A673 (cell line): ENCODE results near the gene BLOC1S5. TPM values are rescaled to one million over a fixed set of nuclear protein-coding genes. Genes with fewer than 3 reads are reported as not detected.
"Not testable (repeated sequence)": the region's sequence is repeated elsewhere in the genome, so short reads cannot be mapped to it uniquely, and the experiment has no call there.

Source experiments
- BruUV-seq: library from RNA; stranded (reverse); fragments of 400-500 nt; replicated peaks from 2 replicates; lab custom pipeline; 2021; lab: Mats Ljungman, UMichigan
- CTCF ChIA-PET: fragments of 300-600 bp; sonication (Branson Sonifier 250); formaldehyde crosslinking; loops from one replicate; lab custom pipeline; 2022; ENCODE audit warnings: antibody characterized with exemption; lab: Charles Lee
- POLR2A ChIA-PET: fragments of 300-600 bp; sonication (Branson Sonifier 250); formaldehyde crosslinking; loops from one replicate; lab custom pipeline; 2022; ENCODE audit warnings: antibody characterized with exemption; ENCODE audit not compliant: low non-redundant PET; lab: Charles Lee
- DNase-seq: peaks from one replicate; pipeline ENCODE4 v3.0.0-alpha.2; 2015; ENCODE audit warnings: low spot score
- H3K27ac ChIP-seq: fragments of 200-600 bp; sonication (generic); 2 replicates; pipeline ENCODE4 v1.5.1; 2016; ENCODE audit warnings: mixed run types, low read depth, mild to moderate bottlenecking, mixed read lengths, antibody characterized with exemption, low read length; ENCODE audit not compliant: poor library complexity, severe bottlenecking
- H3K27me3 ChIP-seq: fragments of 200-600 bp; sonication (generic); replicated peaks from 2 replicates; pipeline ENCODE4 v1.6.1; 2017; ENCODE audit warnings: mixed run types, low read depth, mild to moderate bottlenecking, mixed read lengths, antibody characterized with exemption, low read length; ENCODE audit not compliant: insufficient read depth, poor library complexity
- H3K36me3 ChIP-seq: fragments of 200-600 bp; sonication (generic); 2 replicates; pipeline ENCODE4 v1.6.1; 2016; ENCODE audit warnings: mixed run types, mild to moderate bottlenecking, mixed read lengths, antibody characterized with exemption, low read length; ENCODE audit not compliant: insufficient read depth, poor library complexity, severe bottlenecking
- H3K4me1 ChIP-seq: fragments of 200-600 bp; sonication (generic); 2 replicates; pipeline ENCODE4 v1.6.1; 2017; ENCODE audit warnings: mixed run types, mild to moderate bottlenecking, mixed read lengths, antibody characterized with exemption, low read length; ENCODE audit not compliant: insufficient read depth, poor library complexity, severe bottlenecking
- H3K4me3 ChIP-seq: fragments of 200-600 bp; sonication (generic); 2 replicates; pipeline ENCODE4 v1.5.1; 2016; ENCODE audit warnings: low read depth, mixed run types, mild to moderate bottlenecking, mixed read lengths, low read length; ENCODE audit not compliant: poor library complexity, severe bottlenecking
- H3K9me3 ChIP-seq: fragments of 200-600 bp; sonication (generic); 2 replicates; pipeline ENCODE4 v1.6.1; 2016; ENCODE audit warnings: mixed run types, low read depth, mild to moderate bottlenecking, mixed read lengths, antibody characterized with exemption, low read length; ENCODE audit not compliant: poor library complexity, severe bottlenecking
- EZH2 ChIP-seq: fragments of 200-600 bp; sonication (generic); IDR thresholded peaks from 2 replicates; pipeline ENCODE4 v1.6.1; 2017; ENCODE audit warnings: borderline replicate concordance, low read depth, mild to moderate bottlenecking, mixed read lengths, antibody characterized with exemption, low read length; ENCODE audit not compliant: poor library complexity, severe bottlenecking
- intact Hi-C: fragments of 100-400 bp; cut with micrococcal nuclease; formaldehyde crosslinking; loops from one replicate; pipeline ENCODE4 v1.10.0; 2022; ENCODE audit not compliant: unreplicated experiment
- total RNA-seq: library from RNA; stranded (reverse); gene quantifications from 2 replicates; pipeline ENCODE4 v1.2.3, GENCODE V29; 2021
- TF ChIP-seq, protein P1 (sequence below): fragments of 300-800, 200-600 bp; sonication (generic); conservative IDR thresholded peaks from 2 replicates; pipeline ENCODE4 v1.5.1; 2017; ENCODE audit warnings: low read depth, mild to moderate bottlenecking, antibody characterized with exemption, low read length, moderate library complexity, mixed read lengths

BLOC1S5 gene
- total RNA-seq, 1 experiment from 2014 or later: 21.8 TPM

GRCh38 chr6:8041913-8042583 is 22.1 kb downstream of the BLOC1S5 start:
- intact Hi-C loops: no loop called here
- no peaks in the 10 kb centered on the region for H3K4me1 ChIP-seq
- ChIA-PET POLR2A (no interaction called here), CTCF (no interaction called here)
- H3K9me3 ChIP-seq: no peaks in the 10 kb centered on the region
- no peak for DNase-seq
- no peaks in the 10 kb centered on the region for H3K27me3 ChIP-seq
- no peak overlapping the region for H3K27ac ChIP-seq
- TF ChIP-seq, protein P1, sequence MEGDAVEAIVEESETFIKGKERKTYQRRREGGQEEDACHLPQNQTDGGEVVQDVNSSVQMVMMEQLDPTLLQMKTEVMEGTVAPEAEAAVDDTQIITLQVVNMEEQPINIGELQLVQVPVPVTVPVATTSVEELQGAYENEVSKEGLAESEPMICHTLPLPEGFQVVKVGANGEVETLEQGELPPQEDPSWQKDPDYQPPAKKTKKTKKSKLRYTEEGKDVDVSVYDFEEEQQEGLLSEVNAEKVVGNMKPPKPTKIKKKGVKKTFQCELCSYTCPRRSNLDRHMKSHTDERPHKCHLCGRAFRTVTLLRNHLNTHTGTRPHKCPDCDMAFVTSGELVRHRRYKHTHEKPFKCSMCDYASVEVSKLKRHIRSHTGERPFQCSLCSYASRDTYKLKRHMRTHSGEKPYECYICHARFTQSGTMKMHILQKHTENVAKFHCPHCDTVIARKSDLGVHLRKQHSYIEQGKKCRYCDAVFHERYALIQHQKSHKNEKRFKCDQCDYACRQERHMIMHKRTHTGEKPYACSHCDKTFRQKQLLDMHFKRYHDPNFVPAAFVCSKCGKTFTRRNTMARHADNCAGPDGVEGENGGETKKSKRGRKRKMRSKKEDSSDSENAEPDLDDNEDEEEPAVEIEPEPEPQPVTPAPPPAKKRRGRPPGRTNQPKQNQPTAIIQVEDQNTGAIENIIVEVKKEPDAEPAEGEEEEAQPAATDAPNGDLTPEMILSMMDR: no peak
- TF ChIP-seq EZH2: no peak
- no TSS peak for BruUV-seq
- peaks cover 10% of the 10 kb centered on the region for H3K36me3 ChIP-seq
- no peak overlapping the region for H3K4me3 ChIP-seq

DNA sequence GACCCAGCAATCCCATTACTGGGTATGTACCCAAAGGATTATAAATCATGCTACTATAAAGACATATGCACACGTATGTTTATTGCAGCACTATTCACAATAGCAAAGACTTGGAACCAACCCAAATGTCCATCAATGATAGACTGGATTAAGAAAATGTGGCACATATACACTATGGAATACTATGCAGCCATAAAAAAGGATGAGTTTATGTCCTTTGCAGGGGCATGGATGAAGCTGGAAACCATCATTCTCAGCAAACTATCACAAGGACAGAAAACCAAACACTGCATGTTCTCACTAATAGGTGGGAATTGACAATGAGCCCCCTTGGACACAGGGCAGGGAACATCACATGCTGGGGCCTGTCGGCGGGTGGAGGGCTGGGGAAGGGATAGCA is 30.1 kb downstream of the BLOC1S5 start:
- DNase-seq, intact Hi-C loops, H3K27me3 ChIP-seq, CTCF ChIA-PET, H3K9me3 ChIP-seq, BruUV-seq, H3K4me1 ChIP-seq, H3K36me3 ChIP-seq, H3K4me3 ChIP-seq, POLR2A ChIA-PET, H3K27ac ChIP-seq: not testable (repeated sequence)

GRCh38 chr6:8030920-8031319 is 33.3 kb downstream of the BLOC1S5 start:
- no peaks in the 10 kb centered on the region for H3K27me3 ChIP-seq
- no peak for DNase-seq
- ChIA-PET POLR2A (no interaction called here), CTCF (no interaction called here)
- peaks cover 6% of the 10 kb centered on the region for H3K9me3 ChIP-seq
- no TSS peak for BruUV-seq
- no peak overlapping the region for H3K4me3 ChIP-seq
- H3K27ac ChIP-seq: no peak overlapping the region
- peaks cover 18% of the 10 kb centered on the region for H3K4me1 ChIP-seq
- intact Hi-C loops: no loop called here
- TF ChIP-seq EZH2: no peak
- TF ChIP-seq, protein P1: no peak
- H3K36me3 ChIP-seq: no peaks in the 10 kb centered on the region
